Adrenal gland (tissue), 12 donors: Measurements from ENCODE around the gene OR4A15. TPM values are rescaled to one million over a fixed set of nuclear protein-coding genes. Genes with fewer than 3 reads are reported as not detected.

ENCODE experiments used
- DNase-seq, 7 donors: peaks; one replicate each; pipeline ENCODE4 v3.0.0-alpha.2; 2019 to 2020
- H3K27ac ChIP-seq, 5 donors: fragments of 200-600 bp; sonication (generic) in 4 of 5; 1 replicate in 3 of 5; 2 replicates in 2 of 5; pipeline versions ENCODE4 v1.5.1 to v1.8.0; 2016 to 2020; ENCODE audit warnings: mild to moderate bottlenecking in 1 of 5
- H3K27me3 ChIP-seq: fragments of 200-600 bp; 2 replicates; pipeline ENCODE4 v1.8.0; 2021
- H3K36me3 ChIP-seq, 2 donors: fragments of 200-600 bp; replicated peaks in 1 of 2; 1 replicate in 1 of 2; 2 replicates in 1 of 2; pipeline versions ENCODE4 v1.5.1 to v1.8.0; 2018 to 2022
- H3K4me1 ChIP-seq, 2 donors: fragments of 200-600 bp; replicated peaks in 1 of 2; 1 replicate in 1 of 2; 2 replicates in 1 of 2; pipeline versions ENCODE4 v1.5.1 to v1.8.0; 2018 to 2021
- H3K4me3 ChIP-seq, 4 donors: fragments of 200-600 bp; sonication (generic) in 3 of 4; one replicate each; pipeline ENCODE4 v1.5.1; 2016 to 2018
- H3K9me3 ChIP-seq, 3 donors: fragments of 200-600 bp; sonication (generic) in 1 of 3; replicated peaks in 1 of 3; 1 replicate in 2 of 3; 2 replicates in 1 of 3; pipeline versions ENCODE4 v1.5.1 to v1.8.0; 2016 to 2021
- CTCF ChIP-seq, 6 experiments: fragments of 450-650 bp in 4 of 6; fragments of 200-600 bp in 2 of 6; sonication (generic) in 1 of 6; IDR thresholded peaks; 1 replicate in 5 of 6; 2 replicates in 1 of 6; pipeline versions ENCODE4 v1.5.1 to v1.8.0; 2016 to 2021; ENCODE audit warnings: antibody characterized with exemption in 6 of 6, mild to moderate bottlenecking in 2 of 6, moderate library complexity in 1 of 6
- POLR2A ChIP-seq, 2 donors: fragments of 450-650 bp; IDR thresholded peaks; one replicate each; pipeline ENCODE4 v1.6.1; 2017; ENCODE audit warnings: antibody characterized with exemption in 2 of 2, mild to moderate bottlenecking in 2 of 2, moderate library complexity in 1 of 2
- WGBS, 4 donors: extraction: QIAGEN DNeasy Blood & Tissue Kit in 2 of 4; methylation state at CpG; one replicate each; pipeline versions ENCODE4 v1.1.5 to v1.1.7; 2013 to 2017; 5-methylcytosine and 5-hydroxymethylcytosine counted together
- intact Hi-C, 2 donors: fragments of 100-400 bp; cut with DNase I; formaldehyde crosslinking; loops; one replicate each; pipeline versions ENCODE4 v1.14.1 to v1.15.0; 2022 to 2023
- polyA plus RNA-seq, 3 donors: library from polyadenylated mRNA; stranded (reverse); fragments of 200-250 nt in 2 of 3; fragments of 350-450 nt in 1 of 3; fragmentation: Illumina TruSeq in 1 of 3; extraction: RNeasy Lipid Tissue Mini Kit (QIAGEN cat#74804) in 1 of 3; gene quantifications; one replicate each; pipeline ENCODE4 v1.2.3, GENCODE V29; 2013 to 2014
- small RNA-seq, 2 donors: library from RNA; depleted of rRNA; stranded (forward); fragments of <200 nt; gene quantifications; one replicate each; pipeline ENCODE3, GENCODE V24; 2016
- total RNA-seq, 9 donors: library from RNA; depleted of rRNA in 4 of 9; stranded (reverse); fragments of >200 nt in 4 of 9; fragments of 120-200 nt in 1 of 9; fragmentation: NEBNext Ultra II Directional in 1 of 9; extraction: Animal tissue kit (Norgen Biotek cat#: 25700) in 1 of 9; gene quantifications; one replicate each; pipeline versions ENCODE4 v1.1.0 to v1.2.4, GENCODE V29; 2013 to 2023
- donor health status: healthy with polysubstance abuse.
- donor health status: Bipolar disorder and iron deficiency.
- donor health status: DM: yes; HTN: yes; CAD: no.
- donor health status: DM: no; HTN: no; CAD: no.
- donor health status: DM: no; HTN: no; CAD: no.
- donor health status: DM: yes; HTN: yes; CAD: no.

OR4A15 gene
- total and polyA plus RNA-seq, 12 donors: not detected

GRCh38 chr11:55349032-55349431 is 18.7 kb upstream of the OR4A15 start:
- WGBS, 4 donors: 0 to 5% (median 2%) methylated on average over 1 of the region's 1 CpG
- DNase-seq: no peak
- Histone ChIP-seq H3K4me1 (no peaks in the 10 kb centered on the region), H3K27me3 (no peaks in the 10 kb centered on the region), H3K9me3 (no peaks in the 10 kb centered on the region), H3K4me3 (no peak overlapping the region), H3K36me3 (no peaks in the 10 kb centered on the region), H3K27ac (no peak overlapping the region)
- TF ChIP-seq POLR2A (IDR thresholded peaks at IDR 0.05): no peak
- TF ChIP-seq CTCF (IDR thresholded peaks at IDR 0.05): no peak
- intact Hi-C loops: no loop called here

GRCh38 chr11:55357560-55358184 is 10.1 kb upstream of the OR4A15 start:
- no peak overlapping the region for H3K27ac ChIP-seq
- no peaks in the 10 kb centered on the region for H3K36me3 ChIP-seq
- no peak for TF ChIP-seq POLR2A (IDR thresholded peaks at IDR 0.05)
- intact Hi-C loops: no loop called here
- no peak for DNase-seq
- no peaks in the 10 kb centered on the region for H3K27me3 ChIP-seq
- no peak overlapping the region for H3K4me3 ChIP-seq
- no peaks in the 10 kb centered on the region for H3K9me3 ChIP-seq
- WGBS, 4 donors: 0 to 9% (median 3%) methylated on average over 1 of the region's 1 CpG; no CpG with 5 or more reads in 1 of the 4 donors
- no peaks in the 10 kb centered on the region for H3K4me1 ChIP-seq

- Histone ChIP-seq H3K36me3 (no peaks in the 10 kb centered on the region), H3K4me3 (no peak overlapping the region), H3K4me1 (no peaks in the 10 kb centered on the region), H3K27me3 (no peaks in the 10 kb centered on the region), H3K27ac (no peak overlapping the region), H3K9me3 (no peaks in the 10 kb centered on the region)
- no peak for DNase-seq
- no peak for TF ChIP-seq CTCF (IDR thresholded peaks at IDR 0.05)
- TF ChIP-seq POLR2A (IDR thresholded peaks at IDR 0.05): no peak
- WGBS, 4 donors: 9 to 28% (median 22%) methylated on average over 1 of the region's 1 CpG
- intact Hi-C loops: no loop called here
Measured at GRCh38 chr11:55401011-55401410, 33.2 kb downstream of the OR4A15 start.

Small RNA genes within 50 kb of the gene (small RNA-seq; reads per million reads assigned to genes)
- gene OR4X7P: 0 reads per million in 2 donors

Other genes with a start within 250 kb of the OR4A15 start
- not detected for gene TRIM48, start 105.8 kb upstream of the OR4A15 start, total RNA-seq
- not detected for gene TRIM48, start 105.8 kb upstream of the OR4A15 start, polyA plus RNA-seq
- not detected for gene OR4A16, start 24.8 kb upstream of the OR4A15 start, total RNA-seq
- not detected for gene OR4A16, start 24.8 kb upstream of the OR4A15 start, polyA plus RNA-seq
- not detected for gene OR4C15, start 186.5 kb downstream of the OR4A15 start, total RNA-seq
- gene OR4C15, start 186.5 kb downstream of the OR4A15 start, polyA plus RNA-seq: not detected
- not detected for gene OR4C16, start 204.2 kb downstream of the OR4A15 start, total RNA-seq
- not detected for gene OR4C16, start 204.2 kb downstream of the OR4A15 start, polyA plus RNA-seq
- gene OR4C11, start 239.7 kb downstream of the OR4A15 start, total RNA-seq: not detected
- not detected for gene OR4C11, start 239.7 kb downstream of the OR4A15 start, polyA plus RNA-seq